GM23338 (cell line): Measurements from ENCODE around the gene L3MBTL2. TPM values are rescaled to one million over a fixed set of nuclear protein-coding genes. Genes with fewer than 3 reads are reported as not detected.

Experiments used
- ATAC-seq: fragments of 200-7000 bp; cut with Tn5 transposase; 3 replicates; pipeline ENCODE4 v1.9.1; 2020
- DNase-seq: peaks from one replicate; pipeline ENCODE4 v3.0.0-alpha.2; 2015; ENCODE audit warnings: low spot score
- H2AFZ ChIP-seq: fragments of 200-600 bp; sonication (generic); 2 replicates; pipeline ENCODE4 v1.8.0; 2016; ENCODE audit warnings: antibody characterized with exemption, mild to moderate bottlenecking, moderate library complexity
- H3F3A ChIP-seq: fragments of 200-600 bp; sonication (generic); replicated peaks from 2 replicates; pipeline ENCODE4 v1.8.0; 2017; ENCODE audit warnings: antibody characterized with exemption, mixed run types, low read depth
- H3K27ac ChIP-seq: fragments of 200-600 bp; sonication (generic); 2 replicates; pipeline ENCODE4 v1.6.1; 2016; ENCODE audit warnings: low read depth
- H3K27me3 ChIP-seq: fragments of 200-600 bp; sonication (generic); 2 replicates; pipeline ENCODE4 v1.8.0; 2016; ENCODE audit warnings: mild to moderate bottlenecking, mixed run types, moderate library complexity; ENCODE audit not compliant: insufficient read depth
- H3K36me3 ChIP-seq: fragments of 200-600 bp; sonication (generic); 2 replicates; pipeline ENCODE4 v1.8.0; 2016; ENCODE audit warnings: mild to moderate bottlenecking; ENCODE audit not compliant: insufficient read depth
- H3K4me1 ChIP-seq: fragments of 200-600 bp; sonication (generic); 2 replicates; pipeline ENCODE4 v1.8.0; 2016; ENCODE audit warnings: mild to moderate bottlenecking, moderate library complexity; ENCODE audit not compliant: insufficient read depth
- H3K4me2 ChIP-seq: fragments of 200-600 bp; sonication (generic); 2 replicates; pipeline ENCODE4 v1.7.1; 2017; ENCODE audit warnings: mixed run types
- H3K4me3 ChIP-seq: fragments of 200-600 bp; sonication (generic); 2 replicates; pipeline ENCODE4 v1.6.1; 2016; ENCODE audit warnings: mixed run types
- H3K79me2 ChIP-seq: fragments of 200-600 bp; sonication (generic); replicated peaks from 2 replicates; pipeline ENCODE4 v1.8.0; 2017; ENCODE audit warnings: mild to moderate bottlenecking; ENCODE audit not compliant: insufficient read depth
- H3K9me2 ChIP-seq: fragments of 200-600 bp; sonication (generic); 2 replicates; pipeline ENCODE4 v1.8.0; 2017; ENCODE audit not compliant: insufficient read depth
- H4K20me1 ChIP-seq: fragments of 200-600 bp; sonication (generic); replicated peaks from 2 replicates; pipeline ENCODE4 v1.8.0; 2017; ENCODE audit warnings: mild to moderate bottlenecking; ENCODE audit not compliant: insufficient read depth
- H3K27ac Mint-ChIP-seq: 2 replicates; pipeline ENCODE4 v1.8.0; 2020; ENCODE audit warnings: inconsistent platforms, mild to moderate bottlenecking, moderate library complexity, mixed read lengths
- H3K27me3 Mint-ChIP-seq: 3 replicates; pipeline ENCODE4 v1.8.0; 2022; ENCODE audit warnings: low read depth, mild to moderate bottlenecking, moderate library complexity, mixed read lengths, inconsistent platforms; ENCODE audit not compliant: insufficient read depth, poor library complexity
- H3K36me3 Mint-ChIP-seq: 3 replicates; pipeline ENCODE4 v1.8.0; 2021; ENCODE audit warnings: low read depth, mild to moderate bottlenecking, inconsistent platforms, moderate library complexity, mixed read lengths
- H3K4me1 Mint-ChIP-seq: 3 replicates; pipeline ENCODE4 v1.8.0; 2020; ENCODE audit warnings: mild to moderate bottlenecking, inconsistent platforms, mixed read lengths
- H3K4me3 Mint-ChIP-seq: 3 replicates; pipeline ENCODE4 v1.8.0; 2021; ENCODE audit warnings: moderate library complexity, mild to moderate bottlenecking, inconsistent platforms, mixed read lengths
- H3K9me3 Mint-ChIP-seq: 3 replicates; pipeline ENCODE4 v1.8.0; 2020; ENCODE audit warnings: moderate library complexity, mild to moderate bottlenecking, inconsistent platforms, mixed read lengths
- CREB1 ChIP-seq: fragments of 250-450 bp; sonication (Bioruptor Pico); IDR thresholded peaks from 2 replicates; pipeline ENCODE4 v1.5.0; 2020; ENCODE audit warnings: low read depth, mild to moderate bottlenecking, moderate library complexity
- CTCF ChIP-seq, 2 experiments: fragments of 200-600 bp in 1 of 2; sonication (generic) in 1 of 2; conservative IDR thresholded peaks; 2 replicates each; pipeline versions ENCODE4 v1.5.1 to v1.6.1; 2016 to 2017; ENCODE audit warnings: antibody characterized with exemption in 2 of 2, low read depth in 2 of 2, mild to moderate bottlenecking in 2 of 2, moderate library complexity in 1 of 2
- ETS1 ChIP-seq: IDR thresholded peaks from 2 replicates; pipeline ENCODE4 v1.6.1; 2016; ENCODE audit warnings: antibody characterized with exemption
- EZH2 ChIP-seq: fragments of 200-600 bp; sonication (generic); IDR thresholded peaks from one replicate; pipeline ENCODE4 v1.8.0; 2017; ENCODE audit warnings: antibody characterized with exemption, mild to moderate bottlenecking, low read depth; ENCODE audit not compliant: unreplicated experiment
- EZH2phosphoT487 ChIP-seq: fragments of 200-600 bp; sonication (generic); IDR thresholded peaks from one replicate; pipeline ENCODE4 v1.8.1; 2018; ENCODE audit warnings: antibody characterized with exemption; ENCODE audit not compliant: unreplicated experiment
- JUNB ChIP-seq: IDR thresholded peaks from one replicate; pipeline ENCODE4 v1.6.1; 2016; ENCODE audit warnings: antibody characterized with exemption; ENCODE audit not compliant: unreplicated experiment
- NANOG ChIP-seq: IDR thresholded peaks from 2 replicates; pipeline ENCODE4 v1.6.1; 2016; ENCODE audit warnings: antibody characterized with exemption, borderline replicate concordance
- POLR2AphosphoS5 ChIP-seq: IDR thresholded peaks from 2 replicates; pipeline ENCODE4 v1.6.1; 2016; ENCODE audit warnings: antibody characterized with exemption, low read depth
- REST ChIP-seq: IDR thresholded peaks from one replicate; pipeline ENCODE4 v1.6.1; 2018; ENCODE audit warnings: antibody characterized with exemption; ENCODE audit not compliant: unreplicated experiment
- STAT1 ChIP-seq: IDR thresholded peaks from one replicate; pipeline ENCODE4 v1.6.1; 2016; ENCODE audit warnings: antibody characterized with exemption; ENCODE audit not compliant: unreplicated experiment
- ZNF114 ChIP-seq: fragments of 250-450 bp; sonication (Bioruptor Pico); IDR thresholded peaks from 2 replicates; pipeline ENCODE4 v1.5.0; 2020; ENCODE audit warnings: mild to moderate bottlenecking, moderate library complexity
- ZNF331 ChIP-seq: fragments of 250-450 bp; sonication (Bioruptor Pico); IDR thresholded peaks from 2 replicates; pipeline ENCODE4 v1.5.0; 2020; ENCODE audit warnings: low read depth, mild to moderate bottlenecking, moderate library complexity
- polyA plus RNA-seq: library from polyadenylated mRNA; unstranded; fragments of >200 nt; fragmentation: Nextera tagmentation; extraction: Ambion mirVana; gene quantifications from 2 replicates; pipeline ENCODE4 v1.2.1, GENCODE V29; 2016
- total RNA-seq: library from RNA; depleted of rRNA; stranded (reverse); fragments of >200 nt; shearing (Covaris generic); gene quantifications from 2 replicates; pipeline ENCODE4 v1.2.3, GENCODE V29; 2014

L3MBTL2 gene
- total and polyA plus RNA-seq, 2 experiments from 2014 or later = 13.9 to 27.1 TPM

GRCh38 chr22:41248758-41249157 lies 43.6 kb downstream of the L3MBTL2 start (continued):
- TF ChIP-seq POLR2AphosphoS5 = no peak
- no peak for TF ChIP-seq REST
- no peak for TF ChIP-seq JUNB
- TF ChIP-seq ETS1 = no peak
- TF ChIP-seq ZNF114 (CRISPR knock-in tag) = no peak

- Histone ChIP-seq H3K79me2 (no peaks in the 10 kb centered on the region), H3K4me3 (no peak overlapping the region), H3K27me3 (no peaks in the 10 kb centered on the region), H4K20me1 (peaks cover 5% of the 10 kb centered on the region), H3K36me3 (peaks cover 50% of the 10 kb centered on the region), H3K4me2 (no peak overlapping the region), H2AFZ (no peak overlapping the region), H3K9me2 (no peaks in the 10 kb centered on the region), H3K4me1 (no peaks in the 10 kb centered on the region), H3K27ac (no peak overlapping the region), H3F3A (peaks cover 29% of the 10 kb centered on the region)
- H3K36me3 Mint-ChIP-seq = peaks cover 80% of the 10 kb centered on the region
- ATAC-seq (no peak), DNase-seq (no peak)
- H3K4me3 Mint-ChIP-seq = no peak overlapping the region
- no peaks in the 10 kb centered on the region for H3K9me3 Mint-ChIP-seq
- no peaks in the 10 kb centered on the region for H3K4me1 Mint-ChIP-seq
- no peak overlapping the region for H3K27ac Mint-ChIP-seq
- H3K27me3 Mint-ChIP-seq = peaks cover 2% of the 10 kb centered on the region
- TF ChIP-seq REST (no peak), EZH2 (no peak), STAT1 (no peak), ETS1 (no peak), JUNB (no peak), ZNF331 (CRISPR knock-in tag) (no peak), CTCF (conservative IDR thresholded peaks at IDR 0.05; ENCODE audit: low read depth in 2 of 2) (no peak), NANOG (no peak), EZH2phosphoT487 (no peak), CREB1 (no peak)
These were observed 44.3 kb downstream of the L3MBTL2 start for GRCh38 chr22:41249442-41249841.
